ENCODE results near the gene OLFML1. TPM values are rescaled to one million over a fixed set of nuclear protein-coding genes. Genes with fewer than 3 reads are reported as not detected.

OLFML1 gene
- total RNA-seq, 1 donor from 2014 or later = not detected

- Mint-ChIP-seq H3K27me3 (ENCODE audit: low read depth, unreplicated experiment) (no peaks in the 10 kb centered on the region), H3K27ac (ENCODE audit: unreplicated experiment) (no peak overlapping the region), H3K4me1 (ENCODE audit: low read depth, unreplicated experiment) (no peaks in the 10 kb centered on the region), H3K4me3 (ENCODE audit: unreplicated experiment) (no peak overlapping the region), H3K9me3 (ENCODE audit: unreplicated experiment) (no peaks in the 10 kb centered on the region), H3K36me3 (ENCODE audit: low read depth, unreplicated experiment) (no peaks in the 10 kb centered on the region)
- FAIRE-seq (no peak), DNase-seq (ENCODE audit: low read depth) (no peak)
- H3K9me3 ChIP-seq (ENCODE audit: insufficient read depth, low read depth, low read length) = no peaks in the 10 kb centered on the region
- H3K4me1 ChIP-seq (ENCODE audit: insufficient read depth, low read length) = no peaks in the 10 kb centered on the region
- H3K27me3 ChIP-seq (ENCODE audit: insufficient read depth, low read length) = no peaks in the 10 kb centered on the region
- no peaks in the 10 kb centered on the region for H4K20me1 ChIP-seq (ENCODE audit: insufficient read depth, low read length)
- no peak overlapping the region for H3K4me3 ChIP-seq (ENCODE audit: insufficient read depth, low read depth, low read length)
- H2AFZ ChIP-seq (ENCODE audit: low read depth, low read length) = no peak overlapping the region
- no peaks in the 10 kb centered on the region for H3K36me3 ChIP-seq (ENCODE audit: insufficient read depth, low read length)
- no peak for TF ChIP-seq EZH2 (IDR thresholded peaks at IDR 0.05; ENCODE audit: insufficient read depth, low read length)
- TF ChIP-seq, protein P1, sequence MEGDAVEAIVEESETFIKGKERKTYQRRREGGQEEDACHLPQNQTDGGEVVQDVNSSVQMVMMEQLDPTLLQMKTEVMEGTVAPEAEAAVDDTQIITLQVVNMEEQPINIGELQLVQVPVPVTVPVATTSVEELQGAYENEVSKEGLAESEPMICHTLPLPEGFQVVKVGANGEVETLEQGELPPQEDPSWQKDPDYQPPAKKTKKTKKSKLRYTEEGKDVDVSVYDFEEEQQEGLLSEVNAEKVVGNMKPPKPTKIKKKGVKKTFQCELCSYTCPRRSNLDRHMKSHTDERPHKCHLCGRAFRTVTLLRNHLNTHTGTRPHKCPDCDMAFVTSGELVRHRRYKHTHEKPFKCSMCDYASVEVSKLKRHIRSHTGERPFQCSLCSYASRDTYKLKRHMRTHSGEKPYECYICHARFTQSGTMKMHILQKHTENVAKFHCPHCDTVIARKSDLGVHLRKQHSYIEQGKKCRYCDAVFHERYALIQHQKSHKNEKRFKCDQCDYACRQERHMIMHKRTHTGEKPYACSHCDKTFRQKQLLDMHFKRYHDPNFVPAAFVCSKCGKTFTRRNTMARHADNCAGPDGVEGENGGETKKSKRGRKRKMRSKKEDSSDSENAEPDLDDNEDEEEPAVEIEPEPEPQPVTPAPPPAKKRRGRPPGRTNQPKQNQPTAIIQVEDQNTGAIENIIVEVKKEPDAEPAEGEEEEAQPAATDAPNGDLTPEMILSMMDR (IDR thresholded peaks at IDR 0.05; ENCODE audit: insufficient read depth, low read depth, low read length) = no peak
- no peak overlapping the region for H3K9ac ChIP-seq (ENCODE audit: low read length)
- H3K4me2 ChIP-seq (ENCODE audit: low read length) = no peak overlapping the region
- H3K27ac ChIP-seq (ENCODE audit: low read depth, low read length) = no peak overlapping the region
- H3K79me2 ChIP-seq (ENCODE audit: insufficient read depth, low read length) = no peaks in the 10 kb centered on the region
Observed at GRCh38 chr11:7488681-7489080, 3.4 kb downstream of the OLFML1 start.

DNA sequence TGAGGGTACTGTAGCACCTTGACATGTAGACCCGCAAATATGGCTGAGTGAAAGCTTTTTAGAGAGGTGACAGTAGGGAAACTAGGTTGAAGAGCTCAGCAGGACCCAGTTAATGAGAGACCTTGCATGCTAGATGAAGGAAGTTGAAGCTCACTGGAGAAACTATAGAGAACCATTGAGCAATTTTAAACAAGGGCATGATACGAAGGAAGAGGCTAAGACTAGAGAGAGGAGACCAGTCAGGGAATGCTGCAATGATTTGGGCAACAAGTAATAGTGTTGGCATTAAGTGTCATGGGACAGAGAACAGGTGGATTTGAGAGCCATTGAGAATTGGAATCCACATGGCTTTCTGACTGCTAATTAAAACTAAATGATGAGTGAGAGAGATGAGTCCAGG is 4.1 kb downstream of the OLFML1 start:
- Histone ChIP-seq H3K36me3 (ENCODE audit: insufficient read depth, low read length) (no peaks in the 10 kb centered on the region), H3K4me2 (ENCODE audit: low read length) (no peak overlapping the region), H3K79me2 (ENCODE audit: insufficient read depth, low read length) (no peaks in the 10 kb centered on the region), H3K4me1 (ENCODE audit: insufficient read depth, low read length) (no peaks in the 10 kb centered on the region), H3K9me3 (ENCODE audit: insufficient read depth, low read depth, low read length) (no peaks in the 10 kb centered on the region), H4K20me1 (ENCODE audit: insufficient read depth, low read length) (no peaks in the 10 kb centered on the region), H3K27me3 (ENCODE audit: insufficient read depth, low read length) (no peaks in the 10 kb centered on the region), H2AFZ (ENCODE audit: low read depth, low read length) (no peak overlapping the region), H3K27ac (ENCODE audit: low read depth, low read length) (no peak overlapping the region), H3K4me3 (ENCODE audit: insufficient read depth, low read depth, low read length) (no peak overlapping the region), H3K9ac (ENCODE audit: low read length) (no peak overlapping the region)
- H3K27me3 Mint-ChIP-seq (ENCODE audit: low read depth, unreplicated experiment) = peaks cover 2% of the 10 kb centered on the region
- no peaks in the 10 kb centered on the region for H3K9me3 Mint-ChIP-seq (ENCODE audit: unreplicated experiment)
- no peak for FAIRE-seq
- no peak overlapping the region for H3K4me3 Mint-ChIP-seq (ENCODE audit: unreplicated experiment)
- no peak for TF ChIP-seq EZH2 (IDR thresholded peaks at IDR 0.05; ENCODE audit: insufficient read depth, low read length)
- TF ChIP-seq, protein P1 (IDR thresholded peaks at IDR 0.05; ENCODE audit: insufficient read depth, low read depth, low read length) = no peak
- H3K27ac Mint-ChIP-seq (ENCODE audit: unreplicated experiment) = no peak overlapping the region
- no peak for DNase-seq (ENCODE audit: low read depth)
- no peaks in the 10 kb centered on the region for H3K4me1 Mint-ChIP-seq (ENCODE audit: low read depth, unreplicated experiment)
- no peaks in the 10 kb centered on the region for H3K36me3 Mint-ChIP-seq (ENCODE audit: low read depth, unreplicated experiment)

GRCh38 chr11:7490054-7490453 is 4.7 kb downstream of the OLFML1 start:
- no peak overlapping the region for H3K4me3 ChIP-seq (ENCODE audit: insufficient read depth, low read depth, low read length)
- no peak overlapping the region for H3K4me3 Mint-ChIP-seq (ENCODE audit: unreplicated experiment)
- no peak overlapping the region for H3K9ac ChIP-seq (ENCODE audit: low read length)
- H3K27me3 ChIP-seq (ENCODE audit: insufficient read depth, low read length) = no peaks in the 10 kb centered on the region
- H3K27ac ChIP-seq (ENCODE audit: low read depth, low read length) = no peak overlapping the region
- no peak overlapping the region for H3K27ac Mint-ChIP-seq (ENCODE audit: unreplicated experiment)
- H3K4me2 ChIP-seq (ENCODE audit: low read length) = no peak overlapping the region
- no peak for TF ChIP-seq EZH2 (IDR thresholded peaks at IDR 0.05; ENCODE audit: insufficient read depth, low read length)
- TF ChIP-seq, protein P1 (IDR thresholded peaks at IDR 0.05; ENCODE audit: insufficient read depth, low read depth, low read length) = no peak
- no peaks in the 10 kb centered on the region for H3K4me1 ChIP-seq (ENCODE audit: insufficient read depth, low read length)
- H2AFZ ChIP-seq (ENCODE audit: low read depth, low read length) = no peak overlapping the region
- H3K9me3 ChIP-seq (ENCODE audit: insufficient read depth, low read depth, low read length) = no peaks in the 10 kb centered on the region
- no peaks in the 10 kb centered on the region for H3K9me3 Mint-ChIP-seq (ENCODE audit: unreplicated experiment)
- no peaks in the 10 kb centered on the region for H3K79me2 ChIP-seq (ENCODE audit: insufficient read depth, low read length)
- H4K20me1 ChIP-seq (ENCODE audit: insufficient read depth, low read length) = no peaks in the 10 kb centered on the region
- peak; percentile 2 for DNase-seq (ENCODE audit: low read depth)
- no peak for FAIRE-seq
- H3K27me3 Mint-ChIP-seq (ENCODE audit: low read depth, unreplicated experiment) = peaks cover 4% of the 10 kb centered on the region
- no peaks in the 10 kb centered on the region for H3K36me3 ChIP-seq (ENCODE audit: insufficient read depth, low read length)
- no peaks in the 10 kb centered on the region for H3K36me3 Mint-ChIP-seq (ENCODE audit: low read depth, unreplicated experiment)
- no peaks in the 10 kb centered on the region for H3K4me1 Mint-ChIP-seq (ENCODE audit: low read depth, unreplicated experiment)
